ENCODE data around the gene MFAP5.

- TF ChIP-seq FOXM1 (IDR thresholded peaks at IDR 0.05; ENCODE audit: borderline replicate concordance) (no peak), L3MBTL2 (conservative IDR thresholded peaks at IDR 0.05) (no peak), ARNT (IDR thresholded peaks at IDR 0.05) (no peak), FOXA1 (IDR thresholded peaks at IDR 0.05) (no peak), BHLHE40 (IDR thresholded peaks at IDR 0.05; ENCODE audit: borderline replicate concordance) (no peak), SUZ12 (IDR thresholded peaks at IDR 0.05) (no peak), SP1 (IDR thresholded peaks at IDR 0.05) (no peak), HDGF (IDR thresholded peaks at IDR 0.05; ENCODE audit: borderline replicate concordance) (no peak), PKNOX1 (IDR thresholded peaks at IDR 0.05) (no peak), FOXK2 (IDR thresholded peaks at IDR 0.05) (no peak), LEF1 (IDR thresholded peaks at IDR 0.05; ENCODE audit: borderline replicate concordance) (no peak)
These were observed 47.4 kb downstream of the MFAP5 start for GRCh38 chr12:8615206-8615605.

All from HEK293T (cell line).